ENCODE data around the gene ECD.

Gene ECD

DNA sequence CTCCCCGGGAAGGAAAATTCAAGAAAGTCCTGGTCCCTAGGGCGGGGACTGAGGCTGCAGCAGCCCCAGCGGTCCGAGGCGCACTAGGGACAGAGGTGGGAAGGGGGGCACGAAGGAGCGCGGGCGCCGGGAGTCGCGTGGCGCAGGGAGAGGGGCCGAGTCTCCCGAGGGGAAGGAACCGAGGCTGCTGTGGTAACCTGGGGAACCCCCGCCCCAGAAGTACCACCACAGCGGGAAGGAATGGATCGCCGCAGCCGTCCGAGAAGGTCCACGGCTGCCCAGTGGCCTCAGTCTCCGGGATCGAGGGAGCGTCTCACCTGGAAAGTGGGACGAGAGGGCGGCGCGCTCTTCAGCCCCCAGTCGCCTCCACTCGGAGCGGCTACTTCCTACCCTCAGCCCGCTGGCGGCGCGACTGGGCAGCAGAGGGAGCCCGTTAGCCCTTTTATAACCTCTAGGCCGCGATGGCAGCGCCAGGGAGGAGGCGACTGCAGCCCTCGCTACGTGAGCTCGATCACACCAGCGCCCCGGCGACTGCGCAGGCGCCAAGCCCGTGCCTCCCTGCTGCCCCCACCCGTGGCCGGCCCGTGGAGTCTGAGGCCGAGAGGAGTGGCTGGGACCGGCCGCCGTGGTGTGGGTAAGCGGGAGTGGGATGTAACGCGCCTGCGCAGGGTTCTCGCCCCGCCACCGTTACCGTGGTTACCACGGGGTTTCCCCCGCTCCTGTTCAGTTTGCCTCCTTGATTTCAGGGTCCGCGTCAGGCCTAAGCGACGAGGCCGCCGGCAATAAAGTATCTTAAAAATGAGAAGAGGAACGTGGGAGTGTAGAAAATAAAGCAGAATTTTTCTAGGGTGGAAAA, 71.1 kb downstream of the ECD start, which contains the start of gene P4HA1:
TSS of gene P4HA1 (minus strand) at position 418 of the 856 bp plus-strand sequence. CDS start 21,983 bp downstream, outside the sequence.
- DNase-seq = peak; percentile 94

GRCh38 chr10:73096041-73096448, 71.8 kb downstream of the ECD start:
- DNase-seq = peak; percentile 66

GRCh38 chr10:73095481-73096021, 72.3 kb downstream of the ECD start:
- DNase-seq = no peak

DNA sequence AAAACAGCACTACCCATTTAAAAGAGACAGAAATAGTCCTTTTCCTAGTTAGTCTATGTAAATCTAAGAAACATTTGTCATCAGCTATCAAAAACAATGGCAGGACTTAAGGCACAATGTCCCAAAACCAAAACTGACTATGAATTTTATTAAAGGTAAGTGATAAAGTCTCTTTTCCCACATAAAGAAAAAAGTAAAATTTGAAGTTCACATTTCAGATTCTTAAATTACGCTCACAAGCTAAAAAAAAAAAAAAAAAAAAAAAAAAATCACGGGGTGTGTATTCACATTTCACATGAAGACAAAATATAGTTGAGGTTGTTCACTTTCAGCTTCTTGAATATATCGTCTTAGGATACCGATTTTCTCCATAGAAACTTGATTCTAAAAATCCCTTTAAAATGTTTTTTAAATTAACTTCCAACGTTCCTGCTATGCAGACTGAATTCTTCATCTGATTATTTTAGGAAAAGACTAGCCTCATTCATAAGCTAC, 72.8 kb downstream of the ECD start:
- no peak for DNase-seq

GRCh38 chr10:73093922-73094850, 73.6 kb downstream of the ECD start:
- no peak for DNase-seq

GRCh38 chr10:73092830-73093229, 75.0 kb downstream of the ECD start:
- DNase-seq = no peak

GRCh38 chr10:73088304-73088703, 79.5 kb downstream of the ECD start:
- DNase-seq = no peak

DNA sequence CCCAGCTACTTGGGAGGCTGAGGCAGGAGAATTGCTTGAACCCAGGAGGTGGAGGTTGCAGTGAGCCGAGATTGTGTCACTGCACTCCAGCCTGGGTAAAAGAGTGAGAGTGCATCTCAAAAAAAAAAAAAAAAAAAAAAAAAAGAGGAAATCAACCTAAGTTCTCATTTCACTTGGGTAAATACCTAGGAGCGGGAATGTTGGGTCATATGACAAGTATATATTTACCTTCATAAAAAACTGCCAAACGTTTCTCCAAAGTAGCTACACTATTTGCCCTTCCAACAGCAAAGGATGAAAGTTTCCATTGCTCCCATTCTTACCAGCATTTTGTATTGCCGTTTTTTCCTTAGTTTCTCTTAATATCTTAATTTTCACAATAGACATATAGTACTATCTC, 81.0 kb downstream of the ECD start:
- no peak for DNase-seq

DNA sequence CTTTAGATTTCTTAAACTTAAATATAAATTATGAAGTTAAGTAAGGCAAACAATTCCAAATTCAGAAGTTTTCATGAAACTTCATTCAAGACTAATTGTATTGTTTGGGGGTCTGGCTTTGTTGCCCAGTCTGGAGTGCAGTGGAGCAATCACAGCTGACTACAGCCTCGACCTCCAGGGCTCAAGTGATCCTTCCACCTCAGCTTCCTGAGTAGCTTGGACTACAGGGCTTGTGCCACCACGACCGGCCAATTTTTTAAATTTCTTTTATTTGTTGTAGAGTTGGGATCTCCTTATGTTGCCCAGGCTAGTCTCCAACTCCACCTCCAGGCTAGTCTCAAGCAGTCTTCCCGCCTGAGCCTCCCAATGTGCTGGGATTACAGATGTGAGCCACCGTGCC, 83.6 kb downstream of the ECD start:
- DNase-seq = no peak

Measured in activated CD4-positive, CD25-positive, alpha-beta regulatory T cell treated with anti-CD3 and anti-CD28 coated beads, Interleukin-2, amount 50 U/mL, for 72 hours (primary cell).